DOHH2 (cell line): ENCODE data around the gene ATP11A.

Source experiments
- EZH2phosphoT487 ChIP-seq: fragments of 200-600 bp; sonication (generic); IDR thresholded peaks from 2 replicates; pipeline ENCODE4 v1.6.1; 2017; ENCODE audit warnings: borderline replicate concordance, mild to moderate bottlenecking, antibody characterized with exemption, low read length, moderate library complexity, mixed read lengths
- TF ChIP-seq, protein P1 (sequence below): fragments of 200-600 bp; sonication (generic); IDR thresholded peaks from one replicate; pipeline ENCODE4 v1.5.1; 2014; ENCODE audit warnings: antibody characterized with exemption, mild to moderate bottlenecking, low read depth, low read length; ENCODE audit not compliant: poor library complexity, severe bottlenecking

DNA sequence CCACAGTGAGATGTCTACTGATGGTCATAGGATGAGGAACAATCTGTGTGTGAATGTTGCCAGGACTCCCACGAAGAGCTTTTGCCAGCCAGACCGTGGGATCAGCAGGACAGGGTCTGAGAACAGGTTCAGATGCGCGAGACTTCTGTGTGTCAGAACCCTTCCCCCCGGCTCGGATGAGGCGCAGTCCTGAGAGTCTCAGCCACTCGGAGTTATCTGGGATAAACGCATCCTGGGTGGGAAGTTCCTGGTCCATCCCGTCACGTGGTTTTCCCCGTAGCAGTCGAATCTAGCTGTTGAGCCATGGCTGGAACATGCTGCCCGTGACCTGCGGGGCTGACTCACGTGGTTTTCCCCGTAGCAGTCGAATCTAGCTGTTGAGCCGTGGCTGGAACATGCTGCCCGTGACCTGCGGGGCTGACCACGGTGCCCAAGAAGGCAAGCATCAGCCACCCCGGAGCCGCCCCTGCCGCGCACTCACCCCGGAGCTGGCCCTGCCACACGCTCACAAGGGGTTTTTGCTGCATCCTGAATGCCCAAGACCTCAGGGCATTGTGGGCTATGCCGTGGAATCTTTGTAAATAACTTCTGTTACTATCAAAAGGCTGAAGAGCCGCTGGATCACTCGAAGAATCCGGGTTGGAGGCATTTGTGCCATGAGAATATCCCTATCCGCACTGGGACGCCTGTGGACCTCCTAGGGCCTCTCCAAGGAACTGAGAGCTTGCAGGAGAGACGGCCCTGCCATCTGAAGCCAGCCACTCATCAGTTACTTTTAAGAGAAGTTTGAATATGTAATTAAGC is 148.4 kb downstream of the ATP11A start:
- TF ChIP-seq, protein P1, sequence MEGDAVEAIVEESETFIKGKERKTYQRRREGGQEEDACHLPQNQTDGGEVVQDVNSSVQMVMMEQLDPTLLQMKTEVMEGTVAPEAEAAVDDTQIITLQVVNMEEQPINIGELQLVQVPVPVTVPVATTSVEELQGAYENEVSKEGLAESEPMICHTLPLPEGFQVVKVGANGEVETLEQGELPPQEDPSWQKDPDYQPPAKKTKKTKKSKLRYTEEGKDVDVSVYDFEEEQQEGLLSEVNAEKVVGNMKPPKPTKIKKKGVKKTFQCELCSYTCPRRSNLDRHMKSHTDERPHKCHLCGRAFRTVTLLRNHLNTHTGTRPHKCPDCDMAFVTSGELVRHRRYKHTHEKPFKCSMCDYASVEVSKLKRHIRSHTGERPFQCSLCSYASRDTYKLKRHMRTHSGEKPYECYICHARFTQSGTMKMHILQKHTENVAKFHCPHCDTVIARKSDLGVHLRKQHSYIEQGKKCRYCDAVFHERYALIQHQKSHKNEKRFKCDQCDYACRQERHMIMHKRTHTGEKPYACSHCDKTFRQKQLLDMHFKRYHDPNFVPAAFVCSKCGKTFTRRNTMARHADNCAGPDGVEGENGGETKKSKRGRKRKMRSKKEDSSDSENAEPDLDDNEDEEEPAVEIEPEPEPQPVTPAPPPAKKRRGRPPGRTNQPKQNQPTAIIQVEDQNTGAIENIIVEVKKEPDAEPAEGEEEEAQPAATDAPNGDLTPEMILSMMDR = no peak
- TF ChIP-seq EZH2phosphoT487 = no peak
